ENCODE measurements around the gene NFIA.

NFIA gene

DNA sequence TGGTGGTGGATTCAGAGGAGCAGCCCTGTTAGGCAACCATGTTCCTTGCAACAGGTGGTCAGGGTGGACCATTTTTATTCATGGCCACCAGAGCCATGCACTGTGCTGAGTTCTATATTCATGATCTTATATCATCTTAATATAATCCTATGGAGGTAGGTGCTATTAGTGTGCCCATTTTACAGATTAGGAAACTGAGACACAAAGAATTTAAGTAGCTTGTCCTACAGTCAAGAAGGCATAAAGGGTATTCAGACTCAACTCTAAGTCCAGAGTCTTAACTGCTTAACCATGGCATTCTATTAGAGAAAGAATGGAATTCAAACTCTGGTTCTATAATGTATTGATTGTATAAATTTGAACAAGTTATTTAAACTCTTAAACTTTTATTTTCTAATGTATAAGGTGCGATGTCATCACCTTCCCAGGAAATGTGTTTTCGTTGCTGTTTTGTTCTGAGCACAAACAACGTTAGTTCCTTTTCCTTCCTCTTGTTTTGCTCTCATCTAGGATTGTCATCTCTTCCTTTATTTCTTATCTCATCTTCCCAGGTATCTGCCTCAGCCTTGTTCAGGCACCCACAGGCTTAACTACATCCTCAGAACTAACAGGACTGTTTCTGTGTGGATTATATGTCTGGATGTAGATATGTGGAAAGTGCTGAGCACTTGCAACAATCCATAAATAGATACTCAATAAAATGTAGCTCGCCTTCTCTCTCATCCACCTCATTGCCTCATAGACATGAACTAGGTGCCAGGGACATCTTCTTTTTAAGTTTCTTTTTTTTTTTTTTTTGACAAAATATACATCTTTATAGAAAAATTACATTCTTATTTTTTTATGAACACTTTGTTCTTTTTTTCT, 207.1 kb downstream of the NFIA start:
- Histone ChIP-seq H3K79me1 (replicated peaks; ENCODE audit: low read length, poor library complexity, severe bottlenecking) (no peaks in the 10 kb centered on the region), H3K4me3 (ENCODE audit: insufficient read depth in 1 of 2, low read depth in 1 of 2, low read length in 2 of 2) (no peak overlapping the region), H3K4me1 (ENCODE audit: control insufficient read depth, insufficient read depth, low read depth, low read length) (peaks cover 1% of the 10 kb centered on the region), H3K9me3 (ENCODE audit: control insufficient read depth, low read length) (no peaks in the 10 kb centered on the region), H3K36me3 (ENCODE audit: control insufficient read depth in 1 of 2, insufficient read depth in 2 of 2, low read depth in 1 of 2, low read length in 2 of 2) (no peaks in the 10 kb centered on the region), H2AFZ (ENCODE audit: low read depth, low read length) (no peak overlapping the region), H3K9ac (ENCODE audit: low read length) (no peak overlapping the region), H4K91ac (ENCODE audit: low read length) (no peak overlapping the region), H3K14ac (ENCODE audit: low read length in 2 of 2) (no peak overlapping the region), H2BK15ac (ENCODE audit: low read depth, poor library complexity, severe bottlenecking) (no peak overlapping the region), H3K23ac (ENCODE audit: low read length in 2 of 2) (no peak overlapping the region), H2BK5ac (ENCODE audit: low read depth, low read length, poor library complexity, severe bottlenecking) (no peak overlapping the region), H2BK12ac (ENCODE audit: low read length in 2 of 2) (no peak overlapping the region), H3K18ac (ENCODE audit: low read depth in 1 of 2, low read length in 2 of 2) (no peak overlapping the region), H3K4me2 (ENCODE audit: low read length, poor library complexity, severe bottlenecking) (no peak overlapping the region), H2BK120ac (ENCODE audit: low read depth, low read length) (no peak overlapping the region), H3K4ac (ENCODE audit: low read depth in 1 of 2, low read length in 2 of 2) (no peak overlapping the region), H4K8ac (ENCODE audit: low read length) (no peak overlapping the region), H3K27ac (ENCODE audit: low read length, poor library complexity, severe bottlenecking) (no peak overlapping the region), H3K27me3 (ENCODE audit: control insufficient read depth in 1 of 2, insufficient read depth in 1 of 2, low read length in 2 of 2) (no peaks in the 10 kb centered on the region), H2AK5ac (ENCODE audit: low read length, severe bottlenecking) (no peak overlapping the region)
- WGBS: 90% methylated on average over 3 of the region's 4 CpGs
- no peak for DNase-seq

DNA sequence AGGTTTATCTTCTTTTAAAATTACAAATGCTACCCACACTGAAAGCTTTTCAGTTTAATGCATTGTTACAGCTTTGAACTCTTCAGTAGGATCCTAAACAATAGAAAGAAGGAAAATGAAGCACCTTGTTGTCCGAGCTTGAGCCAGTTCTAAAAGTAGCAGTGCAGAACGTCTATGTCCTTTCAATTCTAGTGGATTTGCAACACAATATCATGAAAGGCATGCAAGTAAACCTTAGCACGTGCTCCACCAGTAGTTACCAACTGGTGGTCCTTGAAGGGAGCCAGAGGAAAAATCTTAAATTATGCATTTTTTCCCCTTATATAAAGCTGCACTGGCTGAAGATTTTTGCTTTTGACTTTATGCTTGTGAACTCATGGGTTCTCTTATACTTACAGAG, 208.2 kb downstream of the NFIA start:
- Histone ChIP-seq H2AK5ac (ENCODE audit: low read length, severe bottlenecking) (no peak overlapping the region), H3K9me3 (ENCODE audit: control insufficient read depth, low read length) (no peaks in the 10 kb centered on the region), H3K27ac (ENCODE audit: low read length, poor library complexity, severe bottlenecking) (no peak overlapping the region), H3K4me2 (ENCODE audit: low read length, poor library complexity, severe bottlenecking) (no peak overlapping the region), H3K79me1 (replicated peaks; ENCODE audit: low read length, poor library complexity, severe bottlenecking) (no peaks in the 10 kb centered on the region), H3K4ac (ENCODE audit: low read depth in 1 of 2, low read length in 2 of 2) (no peak overlapping the region), H3K18ac (ENCODE audit: low read depth in 1 of 2, low read length in 2 of 2) (no peak overlapping the region), H2BK15ac (ENCODE audit: low read depth, poor library complexity, severe bottlenecking) (no peak overlapping the region), H3K23ac (ENCODE audit: low read length in 2 of 2) (no peak overlapping the region), H3K9ac (ENCODE audit: low read length) (no peak overlapping the region), H4K8ac (ENCODE audit: low read length) (no peak overlapping the region), H3K4me1 (ENCODE audit: control insufficient read depth, insufficient read depth, low read depth, low read length) (peaks cover 1% of the 10 kb centered on the region), H2AFZ (ENCODE audit: low read depth, low read length) (no peak overlapping the region), H2BK120ac (ENCODE audit: low read depth, low read length) (no peak overlapping the region), H3K4me3 (ENCODE audit: insufficient read depth in 1 of 2, low read depth in 1 of 2, low read length in 2 of 2) (no peak overlapping the region), H2BK12ac (ENCODE audit: low read length in 2 of 2) (no peak overlapping the region), H3K36me3 (ENCODE audit: control insufficient read depth in 1 of 2, insufficient read depth in 2 of 2, low read depth in 1 of 2, low read length in 2 of 2) (no peaks in the 10 kb centered on the region), H3K27me3 (ENCODE audit: control insufficient read depth in 1 of 2, insufficient read depth in 1 of 2, low read length in 2 of 2) (no peaks in the 10 kb centered on the region), H2BK5ac (ENCODE audit: low read depth, low read length, poor library complexity, severe bottlenecking) (no peak overlapping the region), H4K91ac (ENCODE audit: low read length) (no peak overlapping the region), H3K14ac (ENCODE audit: low read length in 2 of 2) (no peak overlapping the region)
- WGBS: 41% methylated on average over 3 of the region's 3 CpGs
- DNase-seq: no peak

DNA sequence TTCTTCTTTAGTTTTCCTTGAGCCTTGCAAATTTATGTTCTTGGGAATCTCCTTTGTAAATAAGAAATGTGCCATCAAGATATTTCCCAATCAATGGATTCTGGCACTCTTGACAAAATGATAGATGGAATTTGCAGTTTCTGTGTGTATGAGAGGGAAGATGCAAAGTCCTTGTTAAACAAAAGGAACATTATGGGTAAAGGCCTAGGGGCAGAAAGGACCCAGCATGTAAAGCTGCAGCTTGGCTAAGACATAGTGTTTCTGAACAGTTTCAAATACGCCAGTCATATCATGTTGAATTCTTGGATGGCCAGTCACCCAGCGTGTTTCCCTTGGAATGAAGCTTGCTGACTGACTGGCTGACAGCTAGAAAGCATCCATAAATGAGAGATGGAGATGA, 210.8 kb downstream of the NFIA start:
- no peak overlapping the region for H3K23ac ChIP-seq (ENCODE audit: low read length in 2 of 2)
- no peak overlapping the region for H3K9ac ChIP-seq (ENCODE audit: low read length)
- no peak overlapping the region for H4K91ac ChIP-seq (ENCODE audit: low read length)
- H2AFZ ChIP-seq (ENCODE audit: low read depth, low read length): no peak overlapping the region
- no peak overlapping the region for H2BK15ac ChIP-seq (ENCODE audit: low read depth, poor library complexity, severe bottlenecking)
- H2BK5ac ChIP-seq (ENCODE audit: low read depth, low read length, poor library complexity, severe bottlenecking): no peak overlapping the region
- no peak overlapping the region for H3K18ac ChIP-seq (ENCODE audit: low read depth in 1 of 2, low read length in 2 of 2)
- H3K27me3 ChIP-seq (ENCODE audit: control insufficient read depth in 1 of 2, insufficient read depth in 1 of 2, low read length in 2 of 2): no peaks in the 10 kb centered on the region
- H2BK12ac ChIP-seq (ENCODE audit: low read length in 2 of 2): no peak overlapping the region
- H3K4me1 ChIP-seq (ENCODE audit: control insufficient read depth, insufficient read depth, low read depth, low read length): no peaks in the 10 kb centered on the region
- H3K9me3 ChIP-seq (ENCODE audit: control insufficient read depth, low read length): no peaks in the 10 kb centered on the region
- H3K36me3 ChIP-seq (ENCODE audit: control insufficient read depth in 1 of 2, insufficient read depth in 2 of 2, low read depth in 1 of 2, low read length in 2 of 2): no peaks in the 10 kb centered on the region
- no peak overlapping the region for H2AK5ac ChIP-seq (ENCODE audit: low read length, severe bottlenecking)
- H3K79me1 ChIP-seq (replicated peaks; ENCODE audit: low read length, poor library complexity, severe bottlenecking): no peaks in the 10 kb centered on the region
- no peak overlapping the region for H3K27ac ChIP-seq (ENCODE audit: low read length, poor library complexity, severe bottlenecking)
- no peak overlapping the region for H3K4me2 ChIP-seq (ENCODE audit: low read length, poor library complexity, severe bottlenecking)
- no peak overlapping the region for H4K8ac ChIP-seq (ENCODE audit: low read length)
- no peak overlapping the region for H3K14ac ChIP-seq (ENCODE audit: low read length in 2 of 2)
- H3K4me3 ChIP-seq (ENCODE audit: insufficient read depth in 1 of 2, low read depth in 1 of 2, low read length in 2 of 2): no peak overlapping the region
- no peak overlapping the region for H2BK120ac ChIP-seq (ENCODE audit: low read depth, low read length)
- no peak for DNase-seq
- H3K4ac ChIP-seq (ENCODE audit: low read depth in 1 of 2, low read length in 2 of 2): no peak overlapping the region
- 85% methylated on average over 2 of the region's 2 CpGs for WGBS

DNA sequence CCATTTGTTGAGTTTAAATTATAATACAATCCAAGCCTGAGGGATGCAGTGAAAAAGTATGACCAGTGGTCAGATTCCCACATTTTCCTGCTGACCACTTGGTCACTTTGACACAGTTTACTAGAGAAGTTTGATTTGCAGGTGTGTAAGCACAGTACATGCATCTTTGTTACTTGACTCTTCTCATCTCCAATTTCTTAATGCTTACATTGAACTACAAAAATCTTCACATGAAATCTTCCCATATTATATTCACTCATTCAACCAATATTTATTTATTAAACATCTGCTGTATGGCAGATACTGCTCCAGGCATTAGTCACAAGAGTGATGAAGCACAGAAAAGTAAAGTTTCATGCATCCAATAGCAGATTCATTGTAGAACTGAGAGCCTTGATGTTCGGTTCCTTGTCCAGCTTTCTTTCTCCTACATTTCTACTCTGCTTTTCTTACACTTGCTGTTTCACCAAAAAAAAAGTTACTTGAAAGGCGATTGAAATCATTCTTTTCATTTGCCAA, 211.7 kb downstream of the NFIA start:
- no peak overlapping the region for H3K18ac ChIP-seq (ENCODE audit: low read depth in 1 of 2, low read length in 2 of 2)
- no peak overlapping the region for H3K14ac ChIP-seq (ENCODE audit: low read length in 2 of 2)
- H3K4me2 ChIP-seq (ENCODE audit: low read length, poor library complexity, severe bottlenecking): no peak overlapping the region
- H2BK120ac ChIP-seq (ENCODE audit: low read depth, low read length): no peak overlapping the region
- no peak overlapping the region for H3K4me3 ChIP-seq (ENCODE audit: insufficient read depth in 1 of 2, low read depth in 1 of 2, low read length in 2 of 2)
- H3K79me1 ChIP-seq (replicated peaks; ENCODE audit: low read length, poor library complexity, severe bottlenecking): no peaks in the 10 kb centered on the region
- 93% methylated on average over 2 of the region's 2 CpGs for WGBS
- H2AK5ac ChIP-seq (ENCODE audit: low read length, severe bottlenecking): no peak overlapping the region
- H3K27ac ChIP-seq (ENCODE audit: low read length, poor library complexity, severe bottlenecking): no peak overlapping the region
- H3K36me3 ChIP-seq (ENCODE audit: control insufficient read depth in 1 of 2, insufficient read depth in 2 of 2, low read depth in 1 of 2, low read length in 2 of 2): no peaks in the 10 kb centered on the region
- H2BK15ac ChIP-seq (ENCODE audit: low read depth, poor library complexity, severe bottlenecking): no peak overlapping the region
- no peak overlapping the region for H4K91ac ChIP-seq (ENCODE audit: low read length)
- no peak for DNase-seq
- H3K9ac ChIP-seq (ENCODE audit: low read length): no peak overlapping the region
- no peak overlapping the region for H2AFZ ChIP-seq (ENCODE audit: low read depth, low read length)
- H3K9me3 ChIP-seq (ENCODE audit: control insufficient read depth, low read length): no peaks in the 10 kb centered on the region
- no peak overlapping the region for H2BK5ac ChIP-seq (ENCODE audit: low read depth, low read length, poor library complexity, severe bottlenecking)
- H3K23ac ChIP-seq (ENCODE audit: low read length in 2 of 2): no peak overlapping the region
- H2BK12ac ChIP-seq (ENCODE audit: low read length in 2 of 2): no peak overlapping the region
- H3K4me1 ChIP-seq (ENCODE audit: control insufficient read depth, insufficient read depth, low read depth, low read length): no peaks in the 10 kb centered on the region
- no peak overlapping the region for H4K8ac ChIP-seq (ENCODE audit: low read length)
- no peaks in the 10 kb centered on the region for H3K27me3 ChIP-seq (ENCODE audit: control insufficient read depth in 1 of 2, insufficient read depth in 1 of 2, low read length in 2 of 2)
- no peak overlapping the region for H3K4ac ChIP-seq (ENCODE audit: low read depth in 1 of 2, low read length in 2 of 2)

All from mesenchymal stem cell (in vitro differentiated cells and primary cell).